Uterus (tissue), 2 donors: Measurements from ENCODE around the gene NCMAP.

Experiments used
- POLR2A ChIP-seq, 2 donors: fragments of 450-650 bp; IDR thresholded peaks; one replicate each; pipeline ENCODE4 v1.6.1; 2016; ENCODE audit warnings: antibody characterized with exemption in 2 of 2, mild to moderate bottlenecking in 1 of 2, moderate library complexity in 1 of 2
- TF ChIP-seq, protein P1 (sequence below), 4 experiments: fragments of 200-600 bp in 2 of 4; fragments of 450-650 bp in 2 of 4; sonication (generic) in 2 of 4; IDR thresholded peaks; one replicate each; pipeline ENCODE4 v1.5.1; 2016 to 2019; ENCODE audit warnings: antibody characterized with exemption in 4 of 4, mild to moderate bottlenecking in 2 of 4, moderate library complexity in 1 of 4

- no peak for TF ChIP-seq POLR2A (IDR thresholded peaks at IDR 0.05)
- TF ChIP-seq, protein P1, sequence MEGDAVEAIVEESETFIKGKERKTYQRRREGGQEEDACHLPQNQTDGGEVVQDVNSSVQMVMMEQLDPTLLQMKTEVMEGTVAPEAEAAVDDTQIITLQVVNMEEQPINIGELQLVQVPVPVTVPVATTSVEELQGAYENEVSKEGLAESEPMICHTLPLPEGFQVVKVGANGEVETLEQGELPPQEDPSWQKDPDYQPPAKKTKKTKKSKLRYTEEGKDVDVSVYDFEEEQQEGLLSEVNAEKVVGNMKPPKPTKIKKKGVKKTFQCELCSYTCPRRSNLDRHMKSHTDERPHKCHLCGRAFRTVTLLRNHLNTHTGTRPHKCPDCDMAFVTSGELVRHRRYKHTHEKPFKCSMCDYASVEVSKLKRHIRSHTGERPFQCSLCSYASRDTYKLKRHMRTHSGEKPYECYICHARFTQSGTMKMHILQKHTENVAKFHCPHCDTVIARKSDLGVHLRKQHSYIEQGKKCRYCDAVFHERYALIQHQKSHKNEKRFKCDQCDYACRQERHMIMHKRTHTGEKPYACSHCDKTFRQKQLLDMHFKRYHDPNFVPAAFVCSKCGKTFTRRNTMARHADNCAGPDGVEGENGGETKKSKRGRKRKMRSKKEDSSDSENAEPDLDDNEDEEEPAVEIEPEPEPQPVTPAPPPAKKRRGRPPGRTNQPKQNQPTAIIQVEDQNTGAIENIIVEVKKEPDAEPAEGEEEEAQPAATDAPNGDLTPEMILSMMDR (IDR thresholded peaks at IDR 0.05): no peak
Measured at GRCh38 chr1:24586119-24586518, 30.2 kb downstream of the NCMAP start.
